Esophagus muscularis mucosa (tissue), 4 donors: ENCODE results near the gene RPS19BP1. TPM values are rescaled to one million over a fixed set of nuclear protein-coding genes. Genes with fewer than 3 reads are reported as not detected.

Experiments
- DNase-seq: peaks from one replicate; pipeline ENCODE4 v3.0.0-alpha.2; 2017; ENCODE audit errors: extremely low spot score
- H3K27ac ChIP-seq, 4 donors: fragments of 200-600 bp; sonication (generic); replicated peaks in 1 of 4; 1 replicate in 3 of 4; 2 replicates in 1 of 4; pipeline ENCODE4 v1.5.1; 2016 to 2019; ENCODE audit warnings: mild to moderate bottlenecking in 1 of 4
- H3K27me3 ChIP-seq, 4 donors: fragments of 200-600 bp; sonication (generic); one replicate each; pipeline versions ENCODE4 v1.5.1 to v1.6.0; 2016 to 2019
- H3K36me3 ChIP-seq, 4 donors: fragments of 200-600 bp; sonication (generic); one replicate each; pipeline ENCODE4 v1.5.1; 2016 to 2019
- H3K4me1 ChIP-seq, 4 donors: fragments of 200-600 bp; sonication (generic); one replicate each; pipeline ENCODE4 v1.5.1; 2016 to 2019
- H3K4me3 ChIP-seq, 4 donors: fragments of 200-600 bp; sonication (generic); 1 replicate in 2 of 4; 2 replicates in 2 of 4; pipeline ENCODE4 v1.5.1; 2016 to 2019; ENCODE audit warnings: mild to moderate bottlenecking in 4 of 4, moderate library complexity in 1 of 4
- H3K9me3 ChIP-seq, 4 donors: fragments of 200-600 bp; sonication (generic); 1 replicate in 3 of 4; 2 replicates in 1 of 4; pipeline ENCODE4 v1.5.1; 2016 to 2019
- EP300 ChIP-seq: sonication (generic); formaldehyde crosslinking; IDR thresholded peaks from one replicate; pipeline ENCODE4 v1.6.1; 2017; ENCODE audit warnings: antibody characterized with exemption
- POLR2A ChIP-seq: fragments of 450-650 bp; IDR thresholded peaks from one replicate; pipeline ENCODE4 v1.6.1; 2017; ENCODE audit warnings: antibody characterized with exemption, moderate library complexity, mild to moderate bottlenecking, low read depth
- POLR2AphosphoS5 ChIP-seq, 2 donors: sonication (generic); formaldehyde crosslinking; IDR thresholded peaks; one replicate each; pipeline ENCODE4 v1.6.1; 2017; ENCODE audit warnings: antibody characterized with exemption in 2 of 2
- WGBS: methylation state at CpG from one replicate; pipeline ENCODE4 v1.1.5; 2018; 5-methylcytosine and 5-hydroxymethylcytosine counted together
- intact Hi-C: fragments of 100-400 bp; cut with DNase I; formaldehyde crosslinking; loops from one replicate; pipeline ENCODE4 v1.15.1; 2023
- total RNA-seq, 4 donors: library from RNA; depleted of rRNA; stranded (reverse); fragments of >200 nt; gene quantifications; one replicate each; pipeline versions ENCODE4 v1.1.0 to v1.2.1, GENCODE V29; 2016
- TF ChIP-seq, protein P1 (sequence below), 3 experiments: fragments of 200-600 bp in 2 of 3; fragments of 450-650 bp in 1 of 3; sonication (generic) in 2 of 3; IDR thresholded peaks; one replicate each; pipeline ENCODE4 v1.5.1; 2017 to 2019; ENCODE audit warnings: antibody characterized with exemption in 3 of 3, mild to moderate bottlenecking in 2 of 3, moderate library complexity in 1 of 3

The RPS19BP1 gene
- total RNA-seq, 4 donors from 2014 or later, result 158 to 202 (median 177) TPM

DNA sequence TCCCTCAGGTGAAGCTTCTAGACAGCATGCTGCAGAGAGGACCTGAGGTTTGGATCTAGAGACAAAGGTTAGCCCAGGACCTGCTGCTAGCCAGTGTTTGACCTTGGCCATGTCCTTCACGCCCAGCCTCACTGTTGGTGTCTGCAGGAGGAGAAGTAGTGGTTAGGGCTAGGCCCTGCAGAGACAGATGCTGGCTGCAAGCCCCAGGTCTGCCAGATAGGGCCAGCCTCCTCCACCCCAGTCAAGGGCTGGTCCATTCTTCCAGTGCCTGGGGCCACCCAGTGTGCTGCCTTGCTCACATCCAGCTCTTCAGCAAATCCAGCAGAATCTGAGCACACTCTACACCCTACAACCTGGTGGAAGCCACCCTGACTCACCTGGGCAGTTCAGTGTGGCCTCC lies 52.0 kb downstream of the RPS19BP1 start:
- no peak overlapping the region for H3K4me3 ChIP-seq
- no peaks in the 10 kb centered on the region for H3K9me3 ChIP-seq
- no peaks in the 10 kb centered on the region for H3K36me3 ChIP-seq
- intact Hi-C loops, result no loop called here
- peaks cover 0 to 7% (median 0%) of the 10 kb centered on the region in 4 donors for H3K4me1 ChIP-seq
- TF ChIP-seq EP300 (no peak), POLR2A (no peak), POLR2AphosphoS5 (IDR thresholded peaks at IDR 0.05) (no peak)
- TF ChIP-seq, protein P1, sequence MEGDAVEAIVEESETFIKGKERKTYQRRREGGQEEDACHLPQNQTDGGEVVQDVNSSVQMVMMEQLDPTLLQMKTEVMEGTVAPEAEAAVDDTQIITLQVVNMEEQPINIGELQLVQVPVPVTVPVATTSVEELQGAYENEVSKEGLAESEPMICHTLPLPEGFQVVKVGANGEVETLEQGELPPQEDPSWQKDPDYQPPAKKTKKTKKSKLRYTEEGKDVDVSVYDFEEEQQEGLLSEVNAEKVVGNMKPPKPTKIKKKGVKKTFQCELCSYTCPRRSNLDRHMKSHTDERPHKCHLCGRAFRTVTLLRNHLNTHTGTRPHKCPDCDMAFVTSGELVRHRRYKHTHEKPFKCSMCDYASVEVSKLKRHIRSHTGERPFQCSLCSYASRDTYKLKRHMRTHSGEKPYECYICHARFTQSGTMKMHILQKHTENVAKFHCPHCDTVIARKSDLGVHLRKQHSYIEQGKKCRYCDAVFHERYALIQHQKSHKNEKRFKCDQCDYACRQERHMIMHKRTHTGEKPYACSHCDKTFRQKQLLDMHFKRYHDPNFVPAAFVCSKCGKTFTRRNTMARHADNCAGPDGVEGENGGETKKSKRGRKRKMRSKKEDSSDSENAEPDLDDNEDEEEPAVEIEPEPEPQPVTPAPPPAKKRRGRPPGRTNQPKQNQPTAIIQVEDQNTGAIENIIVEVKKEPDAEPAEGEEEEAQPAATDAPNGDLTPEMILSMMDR (IDR thresholded peaks at IDR 0.05), result no peak
- H3K27me3 ChIP-seq, result no peaks in the 10 kb centered on the region
- DNase-seq, result no peak
- WGBS, result 100% methylated on average over 1 of the region's 1 CpG
- H3K27ac ChIP-seq, result no peak overlapping the region

DNA sequence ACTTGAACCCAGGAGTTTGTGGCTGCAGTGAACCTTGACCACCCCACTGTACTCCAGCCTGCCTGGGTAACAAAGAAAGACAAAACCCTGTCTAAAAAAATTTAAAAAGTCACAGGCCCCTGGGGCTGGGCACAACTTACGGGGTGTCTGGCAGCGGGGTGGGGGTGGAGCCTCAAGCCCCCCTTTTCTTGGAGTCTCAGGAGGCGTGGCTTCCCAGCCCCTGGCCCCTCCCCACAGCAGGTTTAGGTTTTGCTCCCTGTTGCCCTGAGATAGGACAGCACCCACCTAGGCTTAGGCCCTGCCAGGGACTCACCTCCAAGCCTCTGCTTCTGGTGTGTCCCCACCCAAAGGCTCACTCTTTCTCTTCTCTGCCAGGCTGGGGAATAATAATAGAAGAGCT lies 53.3 kb downstream of the RPS19BP1 start:
- intact Hi-C loops, result no loop called here
- no peak overlapping the region for H3K4me3 ChIP-seq
- H3K27me3 ChIP-seq, result no peaks in the 10 kb centered on the region
- H3K36me3 ChIP-seq, result no peaks in the 10 kb centered on the region
- H3K4me1 ChIP-seq, result peaks cover 3 to 18% (median 10%) of the 10 kb centered on the region in 4 donors
- no peak overlapping the region for H3K27ac ChIP-seq
- no peak for DNase-seq
- TF ChIP-seq POLR2AphosphoS5 (IDR thresholded peaks at IDR 0.05), result no peak
- TF ChIP-seq EP300, result no peak
- no peak for TF ChIP-seq POLR2A
- TF ChIP-seq, protein P1 (IDR thresholded peaks at IDR 0.05), result no peak
- WGBS, result 79% methylated on average over 3 of the region's 3 CpGs
- no peaks in the 10 kb centered on the region for H3K9me3 ChIP-seq

Other genes with a start within 250 kb of the RPS19BP1 start
- 1,000 to 10,000 TPM; 2,019 to 2,284 (median 2,183) TPM for gene RPL3, start 213.1 kb downstream of the RPS19BP1 start, total RNA-seq
- gene SYNGR1, start 182.8 kb downstream of the RPS19BP1 start, total RNA-seq, result 10 to 100 TPM; 14.4 to 29.4 (median 24.0) TPM
- gene TAB1, start 133.0 kb downstream of the RPS19BP1 start, total RNA-seq, result 10 to 100 TPM; 15.2 to 33.7 (median 21.5) TPM
- gene MGAT3, start 75.7 kb downstream of the RPS19BP1 start, total RNA-seq, result 1 to 10 TPM; 1.2 to 7.1 (median 3.6) TPM
- 10 to 100 TPM; 19.7 to 21.7 (median 20.9) TPM for gene MIEF1, start 30.5 kb downstream of the RPS19BP1 start, total RNA-seq
- 100 to 1,000 TPM; 516 to 895 (median 721) TPM for gene ATF4, start 12.2 kb downstream of the RPS19BP1 start, total RNA-seq
- under 1 TPM in 3 of 4 donors, not detected in 1; under 0.01 to 0.39 (median 0.33) TPM for gene CACNA1I, start 38.0 kb upstream of the RPS19BP1 start, total RNA-seq